Calu3 (cell line): ENCODE measurements around the gene TBP. TPM values are rescaled to one million over a fixed set of nuclear protein-coding genes. Genes with fewer than 3 reads are reported as not detected.

Experiments used
- BruUV-seq: library from RNA; stranded (reverse); fragments of 400-500 nt; replicated peaks from 2 replicates; lab custom pipeline; 2021; lab: Mats Ljungman, UMichigan
- CTCF ChIA-PET: fragments of 300-600 bp; sonication (Branson Sonifier 250); formaldehyde crosslinking; loops from one replicate; lab custom pipeline; 2022; ENCODE audit warnings: antibody characterized with exemption; lab: Charles Lee
- DNase-seq: peaks from one replicate; pipeline ENCODE4 v3.0.0; 2022
- H3K27ac Mint-ChIP-seq: one replicate; pipeline ENCODE4 v1.8.0; 2022; ENCODE audit warnings: mixed read lengths; ENCODE audit not compliant: unreplicated experiment
- H3K27me3 Mint-ChIP-seq: one replicate; pipeline ENCODE4 v1.8.0; 2022; ENCODE audit warnings: mixed read lengths; ENCODE audit not compliant: unreplicated experiment
- H3K36me3 Mint-ChIP-seq: one replicate; pipeline ENCODE4 v1.8.0; 2022; ENCODE audit warnings: mild to moderate bottlenecking, moderate library complexity, mixed read lengths; ENCODE audit not compliant: insufficient read depth, unreplicated experiment
- H3K4me1 Mint-ChIP-seq: one replicate; pipeline ENCODE4 v1.8.0; 2022; ENCODE audit warnings: mild to moderate bottlenecking, low read depth, mixed read lengths; ENCODE audit not compliant: unreplicated experiment
- H3K4me3 Mint-ChIP-seq: one replicate; pipeline ENCODE4 v1.8.0; 2022; ENCODE audit warnings: mild to moderate bottlenecking, low read depth, moderate library complexity, mixed read lengths; ENCODE audit not compliant: unreplicated experiment
- H3K9me3 Mint-ChIP-seq: one replicate; pipeline ENCODE4 v1.8.0; 2022; ENCODE audit warnings: low read depth, mixed read lengths; ENCODE audit not compliant: unreplicated experiment
- CTCF ChIP-seq: fragments of 200-600 bp; IDR thresholded peaks from one replicate; pipeline ENCODE4 v1.8.0; 2022; ENCODE audit warnings: antibody characterized with exemption; ENCODE audit not compliant: unreplicated experiment
- intact Hi-C: fragments of 100-400 bp; cut with micrococcal nuclease; formaldehyde crosslinking; loops from one replicate; pipeline ENCODE4 v1.10.0; 2022; ENCODE audit not compliant: unreplicated experiment
- total RNA-seq: library from RNA; stranded (reverse); gene quantifications from 2 replicates; pipeline ENCODE4 v1.2.3, GENCODE V29; 2022

Gene TBP
- total RNA-seq, 1 experiment from 2014 or later = 13.7 TPM

DNA sequence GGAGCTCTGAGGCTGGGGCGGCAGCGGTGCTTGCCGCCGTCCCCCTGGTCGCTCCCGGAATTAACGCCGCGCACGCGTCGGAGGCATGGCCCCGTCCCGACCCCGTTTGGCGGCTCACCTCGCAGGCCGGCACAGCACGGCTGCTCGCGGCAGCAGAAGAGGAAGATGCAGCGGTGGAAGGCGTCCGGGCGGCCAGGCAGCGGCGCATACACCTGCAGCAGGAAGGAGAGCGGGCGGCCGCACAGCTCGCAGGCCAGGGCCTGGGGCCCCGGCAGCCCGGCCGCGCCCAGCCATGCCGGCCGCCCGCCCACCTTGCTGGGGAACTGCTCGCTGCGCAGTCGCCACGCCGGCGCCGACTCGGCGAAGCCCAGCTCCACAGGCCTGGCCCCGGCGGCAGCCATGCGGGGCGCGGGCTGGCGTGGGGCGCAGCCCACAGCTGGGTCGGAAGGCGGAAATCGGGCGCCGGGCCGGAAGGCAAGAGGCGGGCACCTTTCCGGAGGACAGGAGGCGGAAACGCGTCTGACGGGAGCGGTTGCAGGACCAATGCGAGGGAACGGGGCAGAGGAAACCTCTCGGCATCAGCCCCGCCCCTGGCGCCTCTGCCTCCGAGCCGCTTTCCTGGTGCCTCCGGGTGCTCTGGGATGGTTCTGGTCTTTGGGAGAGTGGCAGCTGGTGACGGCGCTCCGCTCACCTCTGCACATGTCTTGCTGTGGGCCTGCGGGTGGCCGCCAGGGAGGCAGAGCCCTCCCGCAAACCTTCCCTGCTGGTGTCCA is 30.2 kb downstream of the TBP start, which contains the start of gene PDCD2:
Gene PDCD2 (minus strand): TSS at position 457 of the 773 bp plus-strand sequence. CDS start 56 bp downstream, at position 401.
- no TSS peak for BruUV-seq
- no peaks in the 10 kb centered on the region for H3K27me3 Mint-ChIP-seq
- peak within 1 kb of the TSS; percentile 63 for H3K27ac Mint-ChIP-seq
- no peaks in the 10 kb centered on the region for H3K4me1 Mint-ChIP-seq
- peaks cover 52% of the 10 kb centered on the region for H3K36me3 Mint-ChIP-seq
- H3K9me3 Mint-ChIP-seq = no peaks in the 10 kb centered on the region
- intact Hi-C loops = no loop called here
- CTCF ChIA-PET = no interaction called here
- peak within 1 kb of the TSS; percentile 97 for H3K4me3 Mint-ChIP-seq
- DNase-seq = peak; percentile 87
- no peak for TF ChIP-seq CTCF

DNA sequence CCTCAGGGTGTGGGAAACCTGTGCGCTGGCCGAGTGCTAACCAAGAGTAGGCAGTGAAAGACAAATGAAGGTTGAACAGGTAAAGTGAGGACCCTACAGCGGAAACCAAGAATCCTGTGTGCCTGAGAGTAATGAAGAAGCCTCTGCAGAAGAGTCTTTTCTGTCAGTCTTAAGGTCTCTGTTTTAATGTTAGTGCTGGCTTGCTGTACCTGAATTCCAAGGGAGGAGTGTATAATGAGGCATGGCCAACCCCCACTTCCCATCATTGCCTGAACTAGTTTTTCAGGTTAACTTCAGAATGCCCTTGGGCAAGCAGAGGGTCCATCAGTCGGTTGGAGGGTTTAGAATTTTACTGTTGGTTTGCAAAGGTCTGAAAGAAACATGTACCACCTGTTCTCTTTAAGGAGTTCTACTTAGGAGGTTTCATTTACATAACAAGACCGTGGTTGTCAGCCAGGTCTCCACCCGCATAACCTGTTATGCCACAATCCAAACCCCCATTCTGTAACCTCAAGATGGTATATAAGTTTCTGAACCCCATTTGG is 30.9 kb downstream of the TBP start:
- peak; percentile 3 for DNase-seq
- CTCF ChIA-PET = no interaction called here
- BruUV-seq = TSS peak; percentile 66

DNA sequence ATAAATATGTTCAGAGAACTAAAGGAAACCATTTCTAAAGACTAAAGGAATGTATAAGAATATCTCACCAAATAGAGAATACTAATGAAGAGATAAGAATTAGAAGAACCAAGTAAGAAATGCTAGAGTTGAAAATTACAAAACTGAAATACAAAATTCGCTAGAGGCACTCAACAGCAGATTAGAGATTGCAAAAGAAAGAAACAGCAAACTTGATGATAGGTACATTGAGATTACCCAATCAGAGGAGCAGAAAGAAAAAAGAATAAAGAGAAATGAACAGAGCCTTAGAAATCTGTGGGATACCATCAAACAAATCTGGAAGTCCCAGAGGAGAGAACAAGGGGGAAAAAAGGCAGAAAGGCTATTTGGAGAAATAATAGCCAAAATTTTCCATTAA is 36.6 kb downstream of the TBP start:
- CTCF ChIA-PET = no interaction called here
- H3K9me3 Mint-ChIP-seq = peaks cover 7% of the 10 kb centered on the region
- no TSS peak for BruUV-seq

More for the DNA sequence above, 30.9 kb downstream of the TBP start:
- Mint-ChIP-seq H3K36me3 (peaks cover 51% of the 10 kb centered on the region), H3K4me3 (peak overlapping the region; percentile 97), H3K9me3 (no peaks in the 10 kb centered on the region), H3K4me1 (no peaks in the 10 kb centered on the region), H3K27ac (peak overlapping the region; percentile 28), H3K27me3 (no peaks in the 10 kb centered on the region)
- intact Hi-C loops = no loop called here
- no peak for TF ChIP-seq CTCF

DNA sequence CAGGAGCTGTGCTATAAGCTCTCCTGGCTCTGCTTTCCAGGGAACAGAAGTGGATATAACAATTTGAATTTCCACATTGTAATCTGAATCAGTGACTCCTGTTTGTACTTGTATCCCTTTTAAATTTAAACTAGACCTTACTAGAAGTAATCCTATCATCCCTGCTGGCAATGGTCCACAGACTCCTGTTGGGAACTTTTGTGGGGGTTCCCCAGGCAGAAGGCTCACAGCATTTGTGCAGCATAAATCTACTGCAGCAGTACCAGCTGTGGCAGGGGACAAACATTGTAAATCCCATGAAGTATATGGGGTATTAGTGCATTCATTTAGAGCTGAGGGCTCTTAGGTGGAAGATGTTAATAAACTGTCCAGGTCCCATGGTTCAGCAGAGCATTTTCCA is 42.3 kb downstream of the TBP start:
- H3K4me3 Mint-ChIP-seq = no peak overlapping the region
- H3K27me3 Mint-ChIP-seq = peaks cover 18% of the 10 kb centered on the region
- intact Hi-C loops = no loop called here
- no peaks in the 10 kb centered on the region for H3K4me1 Mint-ChIP-seq
- no peak for TF ChIP-seq CTCF
- DNase-seq = no peak
- CTCF ChIA-PET = no interaction called here
- H3K27ac Mint-ChIP-seq = no peak overlapping the region
- BruUV-seq = no TSS peak
- no peaks in the 10 kb centered on the region for H3K36me3 Mint-ChIP-seq
- H3K9me3 Mint-ChIP-seq = peaks cover 3% of the 10 kb centered on the region

More for the DNA sequence above, 36.6 kb downstream of the TBP start:
- no peak overlapping the region for H3K4me3 Mint-ChIP-seq
- H3K4me1 Mint-ChIP-seq = no peaks in the 10 kb centered on the region
- TF ChIP-seq CTCF = no peak
- no peak for DNase-seq
- peak overlapping the region; percentile 19 for H3K27ac Mint-ChIP-seq
- H3K27me3 Mint-ChIP-seq = no peaks in the 10 kb centered on the region
- no peaks in the 10 kb centered on the region for H3K36me3 Mint-ChIP-seq
- intact Hi-C loops = no loop called here
